Thyroid gland (tissue), 4 donors: ENCODE data around the gene ERBB3. TPM values are rescaled to one million over a fixed set of nuclear protein-coding genes. Genes with fewer than 3 reads are reported as not detected.

ENCODE experiments used
- DNase-seq, 2 donors: peaks; one replicate each; pipeline ENCODE4 v3.0.0-alpha.2; 2019
- H3K27ac ChIP-seq, 3 donors: fragments of 200-600 bp; sonication (generic); 1 replicate in 2 of 3; 2 replicates in 1 of 3; pipeline ENCODE4 v1.5.1; 2016 to 2019; ENCODE audit warnings: mild to moderate bottlenecking in 1 of 3, moderate library complexity in 1 of 3
- H3K27me3 ChIP-seq: fragments of 200-600 bp; sonication (generic); one replicate; pipeline ENCODE4 v1.5.1; 2019
- H3K36me3 ChIP-seq, 2 donors: fragments of 200-600 bp; sonication (generic); one replicate each; pipeline ENCODE4 v1.5.1; 2016 to 2019
- H3K4me1 ChIP-seq, 2 donors: fragments of 200-600 bp; sonication (generic); one replicate each; pipeline ENCODE4 v1.5.1; 2017 to 2019
- H3K4me3 ChIP-seq, 3 donors: fragments of 200-600 bp; sonication (generic); replicated peaks in 1 of 3; 1 replicate in 2 of 3; 2 replicates in 1 of 3; pipeline ENCODE4 v1.5.1; 2016; ENCODE audit warnings: mild to moderate bottlenecking in 1 of 3
- H3K9me3 ChIP-seq: fragments of 200-600 bp; sonication (generic); one replicate; pipeline ENCODE4 v1.5.1; 2017
- CTCF ChIP-seq, 6 experiments: fragments of 200-600 bp in 3 of 6; fragments of 450-650 bp in 3 of 6; sonication (generic) in 3 of 6; IDR thresholded peaks; one replicate each; pipeline ENCODE4 v1.5.1; 2016 to 2019; ENCODE audit warnings: antibody characterized with exemption in 6 of 6, mild to moderate bottlenecking in 2 of 6, inconsistent platforms in 1 of 6, moderate library complexity in 1 of 6
- POLR2A ChIP-seq, 2 donors: fragments of 450-650 bp; IDR thresholded peaks; one replicate each; pipeline ENCODE4 v1.6.1; 2017; ENCODE audit warnings: antibody characterized with exemption in 2 of 2, mild to moderate bottlenecking in 2 of 2, moderate library complexity in 1 of 2
- WGBS, 2 donors: methylation state at CpG; one replicate each; pipeline ENCODE4 v1.1.5; 2017; 5-methylcytosine and 5-hydroxymethylcytosine counted together
- intact Hi-C: fragments of 100-400 bp; cut with DNase I; formaldehyde crosslinking; loops from one replicate; pipeline ENCODE4 v1.15.1; 2023
- total RNA-seq, 4 donors: library from RNA; depleted of rRNA; stranded (reverse); fragments of >200 nt; gene quantifications; one replicate each; pipeline ENCODE4 v1.2.3, GENCODE V29; 2016

Gene ERBB3
- total RNA-seq, 4 donors from 2014 or later: 14.7 to 30.0 (median 20.4) TPM

DNA sequence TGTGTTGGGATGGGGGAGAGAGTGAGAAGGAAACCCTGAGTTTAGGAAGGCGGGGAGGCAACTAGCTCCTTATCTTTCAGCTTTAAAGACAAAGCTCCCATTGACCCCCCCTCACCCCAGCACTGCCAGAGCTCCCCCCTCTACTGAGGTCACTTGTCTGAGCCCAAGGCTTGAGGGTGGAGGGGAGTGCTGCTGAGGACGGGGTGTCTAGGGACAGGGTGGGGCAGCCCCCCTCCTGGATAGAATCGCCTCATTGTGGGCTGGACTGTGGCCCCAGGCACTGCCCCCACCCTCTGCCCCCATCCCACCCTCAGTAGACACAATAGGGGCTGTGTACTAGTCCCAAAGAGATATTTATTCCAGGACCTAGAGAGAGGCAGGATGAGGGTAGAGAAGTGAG is 3.0 kb downstream of the ERBB3 start:
- intact Hi-C loops: no loop called here
- WGBS, 2 donors: 70 to 76% methylated on average over 2 to 3 of the region's 3 CpGs
- no peak for DNase-seq
- TF ChIP-seq CTCF (IDR thresholded peaks at IDR 0.05): no peak
- no peak for TF ChIP-seq POLR2A (IDR thresholded peaks at IDR 0.05)
- peaks cover 8 to 30% of the 10 kb centered on the region in 2 donors for H3K4me1 ChIP-seq
- no peak overlapping the region for H3K4me3 ChIP-seq
- H3K9me3 ChIP-seq: no peaks in the 10 kb centered on the region
- H3K36me3 ChIP-seq: no peaks in the 10 kb centered on the region
- H3K27ac ChIP-seq: no peak overlapping the region
- H3K27me3 ChIP-seq: no peaks in the 10 kb centered on the region

GRCh38 chr12:56084958-56085543 is 5.1 kb downstream of the ERBB3 start:
- DNase-seq: no peak
- Histone ChIP-seq H3K4me3 (no peak overlapping the region), H3K27me3 (no peaks in the 10 kb centered on the region), H3K4me1 (peaks cover 6 to 30% of the 10 kb centered on the region in 2 donors), H3K36me3 (no peaks in the 10 kb centered on the region), H3K27ac (no peak overlapping the region), H3K9me3 (no peaks in the 10 kb centered on the region)
- 89 to 95% methylated on average over 15 of the region's 15 CpGs for WGBS, 2 donors
- TF ChIP-seq POLR2A (IDR thresholded peaks at IDR 0.05): no peak
- TF ChIP-seq CTCF (IDR thresholded peaks at IDR 0.05): peak in 1 of 6 experiments; percentile 8
- intact Hi-C loops: no loop called here

DNA sequence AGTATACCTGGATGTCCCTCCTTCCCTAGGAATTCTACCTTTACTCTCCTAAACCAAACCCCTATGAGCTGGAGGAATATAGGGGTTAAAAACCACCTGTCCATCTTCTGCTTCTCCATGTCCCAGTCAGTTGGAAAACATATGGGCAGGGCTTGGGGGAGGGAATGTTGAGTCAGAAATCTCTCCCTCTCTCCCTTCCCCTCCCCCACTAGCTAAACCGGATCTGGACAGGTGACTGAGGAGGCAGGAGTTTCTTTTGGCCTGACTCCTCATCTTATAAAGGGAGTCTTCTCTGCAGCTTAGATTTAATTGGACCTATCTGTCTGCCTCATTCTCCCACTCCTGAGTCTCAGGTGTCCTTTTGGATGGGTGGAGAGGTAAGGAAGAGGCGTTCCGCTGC is 6.1 kb downstream of the ERBB3 start:
- H3K27ac ChIP-seq: no peak overlapping the region
- peaks cover 6 to 22% of the 10 kb centered on the region in 2 donors for H3K4me1 ChIP-seq
- no peak overlapping the region for H3K4me3 ChIP-seq
- 65 to 85% methylated on average over 3 of the region's 3 CpGs for WGBS, 2 donors
- intact Hi-C loops: no loop called here
- TF ChIP-seq CTCF (IDR thresholded peaks at IDR 0.05) (no peak), POLR2A (IDR thresholded peaks at IDR 0.05) (no peak)
- DNase-seq: peak; percentile 37 to 57
- no peaks in the 10 kb centered on the region for H3K36me3 ChIP-seq
- no peaks in the 10 kb centered on the region for H3K9me3 ChIP-seq
- no peaks in the 10 kb centered on the region for H3K27me3 ChIP-seq

- H3K4me1 ChIP-seq: peaks cover 6 to 18% of the 10 kb centered on the region in 2 donors
- no peak for DNase-seq
- H3K27ac ChIP-seq: peak overlapping the region in 1 of 3 donors; percentile 24
- H3K27me3 ChIP-seq: no peaks in the 10 kb centered on the region
- H3K4me3 ChIP-seq: no peak overlapping the region
- TF ChIP-seq POLR2A (IDR thresholded peaks at IDR 0.05) (no peak), CTCF (IDR thresholded peaks at IDR 0.05) (no peak)
- WGBS, 2 donors: 86 to 89% methylated on average over 6 of the region's 6 CpGs
- H3K36me3 ChIP-seq: no peaks in the 10 kb centered on the region
- intact Hi-C loops: no loop called here
- no peaks in the 10 kb centered on the region for H3K9me3 ChIP-seq
Observed at GRCh38 chr12:56086608-56087007, 6.6 kb downstream of the ERBB3 start.

DNA sequence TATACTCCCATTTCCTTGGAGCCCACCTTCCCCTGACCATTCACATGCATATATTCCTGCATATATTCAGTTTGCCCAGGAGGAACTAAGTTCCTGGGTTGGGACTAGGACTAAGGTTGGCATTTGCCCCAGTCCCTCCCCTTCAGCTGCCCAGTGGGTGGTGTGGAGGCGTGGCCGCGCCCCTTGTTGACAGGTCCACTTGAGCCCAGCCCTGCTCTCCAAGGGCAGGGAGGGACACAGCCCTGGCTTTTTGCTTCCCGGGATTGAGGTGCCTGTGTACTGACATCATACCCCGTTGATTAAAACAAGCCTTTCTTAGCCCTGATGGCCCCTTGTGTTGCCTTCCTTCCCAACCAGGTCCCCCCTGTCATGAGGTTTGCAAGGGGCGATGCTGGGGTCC is 7.3 kb downstream of the ERBB3 start:
- no peak overlapping the region for H3K4me3 ChIP-seq
- H3K27ac ChIP-seq: peak overlapping the region; percentile 12 to 61 (median 34)
- 35 to 60% methylated on average over 4 to 6 of the region's 6 CpGs for WGBS, 2 donors
- no peak for TF ChIP-seq CTCF (IDR thresholded peaks at IDR 0.05)
- TF ChIP-seq POLR2A (IDR thresholded peaks at IDR 0.05): no peak
- no peaks in the 10 kb centered on the region for H3K27me3 ChIP-seq
- no peaks in the 10 kb centered on the region for H3K9me3 ChIP-seq
- H3K36me3 ChIP-seq: no peaks in the 10 kb centered on the region
- intact Hi-C loops: no loop called here
- DNase-seq: peak; percentile 97 to 98
- H3K4me1 ChIP-seq: peaks cover 6 to 18% of the 10 kb centered on the region in 2 donors
